Measurements from ENCODE around the gene SLC25A23.

Gene SLC25A23

GRCh38 chr19:6460099-6460884 is 700 bp upstream of the SLC25A23 start (continued):
- TF ChIP-seq ZNF530 (tag by site-specific recombination; IDR thresholded peaks at IDR 0.05; ENCODE audit: low read depth) (no peak), ZNF792 (tag by site-specific recombination; IDR thresholded peaks at IDR 0.05) (peak; percentile 38; the same call in 1 of the 2 replicates), ZNF473 (tag by site-specific recombination; IDR thresholded peaks at IDR 0.05) (peak; percentile 10; the same call in 1 of the 2 replicates), ZNF398 (tag by site-specific recombination; IDR thresholded peaks at IDR 0.05) (peak; percentile 66; the same call in 1 of the 2 replicates), ZNF777 (tag by site-specific recombination; IDR thresholded peaks at IDR 0.05; ENCODE audit: borderline replicate concordance) (0 out of 2 replicates have a peak, but pooled peaks have one; percentile 69), SALL2 (tag by site-specific recombination; IDR thresholded peaks at IDR 0.05; ENCODE audit: borderline replicate concordance) (no peak), HOXD13 (CRISPR knock-in tag; IDR thresholded peaks at IDR 0.05; ENCODE audit: borderline replicate concordance) (no peak), ZNF626 (tag by site-specific recombination; IDR thresholded peaks at IDR 0.05) (no peak), ZNF704 (tag by site-specific recombination; IDR thresholded peaks at IDR 0.05) (no peak), ZEB2 (tag by site-specific recombination; IDR thresholded peaks at IDR 0.05) (peak; percentile 86), ZNF350 (tag by site-specific recombination; IDR thresholded peaks at IDR 0.05) (no peak), ZNF248 (tag by site-specific recombination; IDR thresholded peaks at IDR 0.05) (no peak), MYNN (tag by site-specific recombination; IDR thresholded peaks at IDR 0.05; ENCODE audit: borderline replicate concordance) (no peak; the same call in 1 of the 2 replicates), ZNF2 (tag by site-specific recombination; IDR thresholded peaks at IDR 0.05) (peak; percentile 93), ZBTB1 (tag by site-specific recombination; IDR thresholded peaks at IDR 0.05) (no peak), ZFP3 (tag by site-specific recombination; IDR thresholded peaks at IDR 0.05; ENCODE audit: low read depth) (no peak), SETDB1 (IDR thresholded peaks at IDR 0.05; ENCODE audit: insufficient read length, low read length) (no peak), ZNF843 (tag by site-specific recombination; IDR thresholded peaks at IDR 0.05) (peak; percentile 71), ZNF214 (tag by site-specific recombination; IDR thresholded peaks at IDR 0.05; ENCODE audit: borderline replicate concordance) (no peak), ZBTB6 (tag by site-specific recombination; IDR thresholded peaks at IDR 0.05) (no peak), ZNF169 (tag by site-specific recombination; IDR thresholded peaks at IDR 0.05) (peak; percentile 77; the same call in 1 of the 2 replicates), ZNF558 (tag by site-specific recombination; IDR thresholded peaks at IDR 0.05) (peak; percentile 68; the same call in 1 of the 2 replicates), CTCF (tag by site-specific recombination; IDR thresholded peaks at IDR 0.05) (peak; percentile 83), BCL11A (tag by site-specific recombination; IDR thresholded peaks at IDR 0.05; ENCODE audit: low read depth) (no peak; the same call in 1 of the 2 replicates), ZNF548 (tag by site-specific recombination; IDR thresholded peaks at IDR 0.05) (no peak), GLIS1 (tag by site-specific recombination; IDR thresholded peaks at IDR 0.05) (peak; percentile 91), ZNF18 (tag by site-specific recombination; IDR thresholded peaks at IDR 0.05) (peak; percentile 66), ZNF670 (tag by site-specific recombination; IDR thresholded peaks at IDR 0.05; ENCODE audit: low read depth) (no peak), PRDM4 (tag by site-specific recombination; IDR thresholded peaks at IDR 0.05) (no peak)

Measured in HEK293 (cell line).